Pancreas (tissue), 10 donors: ENCODE data around the gene NAT16. TPM values are rescaled to one million over a fixed set of nuclear protein-coding genes. Genes with fewer than 3 reads are reported as not detected.

ENCODE experiments used
- ATAC-seq, 4 donors: fragments of 200-7000 bp; cut with Tn5 transposase; one replicate each; pipeline versions ENCODE4 v1.8.0 to v1.9.1; 2020; ENCODE audit warnings: mild to moderate bottlenecking in 4 of 4, moderate library complexity in 4 of 4
- DNase-seq, 6 donors: peaks; one replicate each; pipeline ENCODE4 v3.0.0-alpha.2; 2020
- FAIRE-seq: peaks from 2 replicates; lab custom pipeline; 2012; peaks lifted over from hg19 to GRCh38; lab: Jason Lieb, UNC
- H3K27ac ChIP-seq, 4 donors: fragments of 200-600 bp; sonication (generic); 1 replicate in 3 of 4; 2 replicates in 1 of 4; pipeline versions ENCODE4 v1.5.0 to v1.8.0; 2020
- H3K27me3 ChIP-seq, 4 donors: fragments of 200-600 bp; one replicate each; pipeline ENCODE4 v1.8.0; 2021
- H3K36me3 ChIP-seq, 3 donors: fragments of 200-600 bp; sonication (generic) in 1 of 3; one replicate each; pipeline versions ENCODE4 v1.5.0 to v1.8.0; 2020 to 2021
- H3K4me1 ChIP-seq, 3 donors: fragments of 200-600 bp; one replicate each; pipeline ENCODE4 v1.8.0; 2021
- H3K4me3 ChIP-seq, 4 donors: fragments of 200-600 bp; sonication (generic) in 2 of 4; one replicate each; pipeline versions ENCODE4 v1.5.0 to v1.8.0; 2020 to 2021
- H3K9me3 ChIP-seq, 4 donors: fragments of 200-600 bp; one replicate each; pipeline ENCODE4 v1.8.0; 2021
- WGBS, 2 donors: extraction: QIAGEN DNeasy Blood & Tissue Kit; methylation state at CpG; one replicate each; pipeline ENCODE4 v1.1.7; 2013; 5-methylcytosine and 5-hydroxymethylcytosine counted together
- intact Hi-C, 3 donors: fragments of 100-400 bp; cut with DNase I; formaldehyde crosslinking; loops; one replicate each; pipeline versions ENCODE4 v1.11.1 to v1.14.2; 2022
- polyA plus RNA-seq, 2 donors: library from polyadenylated mRNA; stranded (reverse); fragments of 200-250 nt; gene quantifications; one replicate each; pipeline ENCODE4 v1.2.3, GENCODE V29; 2013
- total RNA-seq, 6 donors: library from RNA; stranded (reverse); fragmentation: NEBNext Ultra II Directional in 4 of 6; extraction: Animal tissue kit (Norgen Biotek cat#: 25700) in 4 of 6; gene quantifications; one replicate each; pipeline versions ENCODE4 v1.2.1 to v1.2.4, GENCODE V29; 2021 to 2023
- TF ChIP-seq, protein P1 (sequence below), 4 donors: fragments of 200-600 bp; sonication (generic) in 3 of 4; IDR thresholded peaks; one replicate each; pipeline versions ENCODE4 v1.5.0 to v1.8.0; 2021; ENCODE audit warnings: antibody characterized with exemption in 4 of 4
- donor health status: healthy with polysubstance abuse.
- donor health status: DM: no; HTN: no; CAD: no; lungs with moderate emphysema.
- donor health status: DM: no; HTN: no; CAD: no.
- donor health status: control.
- donor health status: control.
- donor health status: Bipolar disorder and iron deficiency.
- donor health status: DM: yes; HTN: yes; CAD: no.
- donor health status: DM: no; HTN: no; CAD: no.
- donor health status: DM: no; HTN: no; CAD: no.
- donor health status: DM: yes; HTN: yes; CAD: no.

The NAT16 gene
- total and polyA plus RNA-seq, 8 donors, result 0.19 to 3.6 (median 0.49) TPM; not detected in 1

DNA sequence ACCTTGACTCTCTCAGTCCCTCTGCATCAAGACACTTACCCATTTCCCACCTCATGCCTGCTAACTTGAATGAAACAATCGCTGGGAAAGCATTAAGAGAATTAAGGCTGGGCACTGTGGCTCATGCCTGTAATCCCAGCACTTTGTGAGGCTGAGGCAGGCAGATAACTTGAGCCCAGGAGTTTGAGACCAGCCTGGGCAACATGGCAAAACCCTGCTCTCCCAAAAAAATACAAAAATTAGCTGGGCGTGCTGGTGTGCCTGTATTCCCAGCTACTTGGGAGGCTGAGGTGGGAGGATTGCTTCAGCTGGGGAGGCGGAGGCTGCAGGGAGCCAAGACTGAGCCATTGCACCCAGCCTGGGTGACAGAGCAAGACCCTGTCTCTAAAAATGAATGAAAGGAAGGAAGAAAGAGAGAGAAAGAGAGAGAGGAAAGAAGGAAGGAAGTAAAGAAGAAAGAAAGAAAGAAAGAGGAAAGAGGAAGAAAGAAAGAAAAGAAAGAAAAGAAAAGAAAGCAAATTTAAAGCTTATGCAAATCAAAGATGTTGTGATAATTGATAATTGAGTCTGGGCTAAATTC is 52.5 kb downstream of the NAT16 start:
- TF ChIP-seq, protein P1, sequence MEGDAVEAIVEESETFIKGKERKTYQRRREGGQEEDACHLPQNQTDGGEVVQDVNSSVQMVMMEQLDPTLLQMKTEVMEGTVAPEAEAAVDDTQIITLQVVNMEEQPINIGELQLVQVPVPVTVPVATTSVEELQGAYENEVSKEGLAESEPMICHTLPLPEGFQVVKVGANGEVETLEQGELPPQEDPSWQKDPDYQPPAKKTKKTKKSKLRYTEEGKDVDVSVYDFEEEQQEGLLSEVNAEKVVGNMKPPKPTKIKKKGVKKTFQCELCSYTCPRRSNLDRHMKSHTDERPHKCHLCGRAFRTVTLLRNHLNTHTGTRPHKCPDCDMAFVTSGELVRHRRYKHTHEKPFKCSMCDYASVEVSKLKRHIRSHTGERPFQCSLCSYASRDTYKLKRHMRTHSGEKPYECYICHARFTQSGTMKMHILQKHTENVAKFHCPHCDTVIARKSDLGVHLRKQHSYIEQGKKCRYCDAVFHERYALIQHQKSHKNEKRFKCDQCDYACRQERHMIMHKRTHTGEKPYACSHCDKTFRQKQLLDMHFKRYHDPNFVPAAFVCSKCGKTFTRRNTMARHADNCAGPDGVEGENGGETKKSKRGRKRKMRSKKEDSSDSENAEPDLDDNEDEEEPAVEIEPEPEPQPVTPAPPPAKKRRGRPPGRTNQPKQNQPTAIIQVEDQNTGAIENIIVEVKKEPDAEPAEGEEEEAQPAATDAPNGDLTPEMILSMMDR (IDR thresholded peaks at IDR 0.05), result no peak
- Histone ChIP-seq H3K9me3 (no peaks in the 10 kb centered on the region), H3K36me3 (no peaks in the 10 kb centered on the region), H3K4me3 (peak overlapping the region in 1 of 4 donors; percentile 18), H3K27ac (no peak overlapping the region), H3K27me3 (no peaks in the 10 kb centered on the region), H3K4me1 (no peaks in the 10 kb centered on the region)
- DNase-seq, result no peak
- 68 to 82% methylated on average over 3 of the region's 3 CpGs for WGBS, 2 donors
- no peak for ATAC-seq
- no peak for FAIRE-seq
- intact Hi-C loops, result no loop called here

DNA sequence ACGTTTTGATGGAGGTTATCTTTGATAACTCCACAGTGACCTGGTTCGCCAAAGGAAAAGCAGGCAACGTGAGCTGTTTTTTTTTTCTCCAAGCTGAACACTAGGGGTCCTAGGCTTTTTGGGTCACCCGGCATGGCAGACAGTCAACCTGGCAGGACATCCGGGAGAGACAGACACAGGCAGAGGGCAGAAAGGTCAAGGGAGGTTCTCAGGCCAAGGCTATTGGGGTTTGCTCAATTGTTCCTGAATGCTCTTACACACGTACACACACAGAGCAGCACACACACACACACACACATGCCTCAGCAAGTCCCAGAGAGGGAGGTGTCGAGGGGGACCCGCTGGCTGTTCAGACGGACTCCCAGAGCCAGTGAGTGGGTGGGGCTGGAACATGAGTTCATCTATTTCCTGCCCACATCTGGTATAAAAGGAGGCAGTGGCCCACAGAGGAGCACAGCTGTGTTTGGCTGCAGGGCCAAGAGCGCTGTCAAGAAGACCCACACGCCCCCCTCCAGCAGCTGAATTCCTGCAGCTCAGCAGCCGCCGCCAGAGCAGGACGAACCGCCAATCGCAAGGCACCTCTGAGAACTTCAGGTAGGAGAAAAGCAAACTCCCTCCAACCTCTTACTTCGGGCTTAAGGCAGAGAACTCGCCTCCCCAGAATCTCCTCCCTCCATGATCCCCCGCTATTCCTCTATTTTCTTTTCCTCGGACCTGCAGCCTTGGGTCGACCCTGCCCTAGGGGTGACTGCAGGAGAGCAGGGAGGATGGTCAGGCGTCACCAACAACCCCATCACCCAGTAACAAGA is 53.2 kb downstream of the NAT16 start, which contains the start of gene SERPINE1:
Gene SERPINE1 (plus strand): TSS at position 454 of the 809 bp plus-strand sequence. CDS start 1,290 bp downstream, outside the sequence.
- H3K4me3 ChIP-seq, result peak within 1 kb of the TSS in 1 of 4 donors; percentile 18
- TF ChIP-seq, protein P1 (IDR thresholded peaks at IDR 0.05), result no peak
- FAIRE-seq, result no peak
- H3K9me3 ChIP-seq, result no peaks in the 10 kb centered on the region
- H3K27ac ChIP-seq, result peak within 1 kb of the TSS in 2 of 4 donors; percentile 10 to 18
- no peaks in the 10 kb centered on the region for H3K27me3 ChIP-seq
- DNase-seq, result peak in 4 of 6 donors; percentile 33 to 70 (median 48)
- ATAC-seq, result peak; percentile 56 to 83 (median 70)
- H3K36me3 ChIP-seq, result no peaks in the 10 kb centered on the region
- intact Hi-C loops, result no loop called here
- H3K4me1 ChIP-seq, result no peaks in the 10 kb centered on the region
- WGBS, 2 donors, result 6 to 7% methylated on average over 22 of the region's 22 CpGs

DNA sequence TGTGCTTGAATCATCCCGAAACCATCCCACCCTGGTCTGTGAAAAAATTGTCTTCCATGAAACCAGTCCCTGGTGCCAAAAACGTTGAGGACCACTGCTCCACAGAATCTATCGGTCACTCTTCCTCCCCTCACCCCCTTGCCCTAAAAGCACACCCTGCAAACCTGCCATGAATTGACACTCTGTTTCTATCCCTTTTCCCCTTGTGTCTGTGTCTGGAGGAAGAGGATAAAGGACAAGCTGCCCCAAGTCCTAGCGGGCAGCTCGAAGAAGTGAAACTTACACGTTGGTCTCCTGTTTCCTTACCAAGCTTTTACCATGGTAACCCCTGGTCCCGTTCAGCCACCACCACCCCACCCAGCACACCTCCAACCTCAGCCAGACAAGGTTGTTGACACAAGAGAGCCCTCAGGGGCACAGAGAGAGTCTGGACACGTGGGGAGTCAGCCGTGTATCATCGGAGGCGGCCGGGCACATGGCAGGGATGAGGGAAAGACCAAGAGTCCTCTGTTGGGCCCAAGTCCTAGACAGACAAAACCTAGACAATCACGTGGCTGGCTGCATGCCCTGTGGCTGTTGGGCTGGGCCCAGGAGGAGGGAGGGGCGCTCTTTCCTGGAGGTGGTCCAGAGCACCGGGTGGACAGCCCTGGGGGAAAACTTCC is 54.0 kb downstream of the NAT16 start:
- ATAC-seq, result peak; percentile 31 to 57 (median 46)
- TF ChIP-seq, protein P1 (IDR thresholded peaks at IDR 0.05), result no peak
- H3K4me1 ChIP-seq, result no peaks in the 10 kb centered on the region
- DNase-seq, result peak in 4 of 6 donors; percentile 10 to 56 (median 50)
- H3K27me3 ChIP-seq, result no peaks in the 10 kb centered on the region
- no peak overlapping the region for H3K4me3 ChIP-seq
- peak overlapping the region in 2 of 4 donors; percentile 10 to 18 for H3K27ac ChIP-seq
- H3K36me3 ChIP-seq, result no peaks in the 10 kb centered on the region
- intact Hi-C loops, result no loop called here
- H3K9me3 ChIP-seq, result no peaks in the 10 kb centered on the region
- 30 to 38% methylated on average over 15 of the region's 15 CpGs for WGBS, 2 donors
- no peak for FAIRE-seq

DNA sequence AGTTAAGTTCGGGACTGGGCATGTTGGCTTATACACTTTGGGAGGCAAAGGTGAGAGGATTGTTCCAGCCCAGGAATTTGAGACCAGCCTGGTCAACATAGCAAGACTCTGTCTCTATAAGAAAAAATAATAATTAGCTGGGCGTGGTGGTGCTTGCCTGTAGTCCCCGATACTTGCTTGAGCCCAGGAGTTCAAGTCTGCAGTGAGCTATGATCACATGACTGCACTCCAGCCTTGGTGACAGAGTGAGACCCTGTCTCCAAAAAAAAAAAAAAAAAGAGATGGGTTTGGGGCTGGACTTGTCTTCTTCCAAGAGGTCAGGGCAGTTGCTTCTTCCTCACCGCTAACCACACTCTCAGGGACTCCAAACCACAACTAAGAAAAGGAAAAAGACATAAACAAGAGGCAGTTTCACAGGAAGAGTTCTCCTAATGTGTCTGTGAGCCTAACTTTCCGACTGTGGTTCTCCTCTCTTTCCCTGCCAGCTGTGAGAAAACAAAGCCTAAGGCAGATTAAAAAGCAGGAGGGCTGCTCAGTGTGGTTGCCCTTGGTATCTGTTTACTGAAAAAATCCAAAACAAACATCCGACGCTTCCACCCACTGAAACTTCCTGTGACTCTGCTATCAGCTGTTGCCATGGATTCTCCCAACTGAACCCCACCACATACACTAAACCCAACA is 55.6 kb downstream of the NAT16 start:
- no peaks in the 10 kb centered on the region for H3K27me3 ChIP-seq
- ATAC-seq, result peak in 1 of 4 donors; percentile 6
- TF ChIP-seq, protein P1 (IDR thresholded peaks at IDR 0.05), result no peak
- H3K36me3 ChIP-seq, result no peaks in the 10 kb centered on the region
- no peak for FAIRE-seq
- no peak for DNase-seq
- no peak overlapping the region for H3K4me3 ChIP-seq
- intact Hi-C loops, result no loop called here
- no peak overlapping the region for H3K27ac ChIP-seq
- H3K4me1 ChIP-seq, result no peaks in the 10 kb centered on the region
- no peaks in the 10 kb centered on the region for H3K9me3 ChIP-seq
- WGBS, 2 donors, result 45 to 46% methylated on average over 7 of the region's 7 CpGs
